Measurements from ENCODE around the gene SOX5. TPM values are rescaled to one million over a fixed set of nuclear protein-coding genes. Genes with fewer than 3 reads are reported as not detected.

The SOX5 gene
- total and polyA plus RNA-seq, 2 of the 8 experiments (the other 6 are each of a cell fraction or from before 2014, with no cell fraction given) = 2.2 to 2.6 TPM

- Histone ChIP-seq H2BK20ac (ENCODE audit: low read length) (no peak overlapping the region), H3K27me3 (replicated peaks in 1 of 4; ENCODE audit: control insufficient read depth in 3 of 4, extremely low read depth in 1 of 4, insufficient read depth in 3 of 4, low read length in 3 of 4) (no peaks in the 10 kb centered on the region), H3K27ac (ENCODE audit: low read depth, low read length) (no peak overlapping the region), H3K79me1 (ENCODE audit: low read depth, low read length) (no peaks in the 10 kb centered on the region), H2AK5ac (ENCODE audit: low read depth, low read length) (no peak overlapping the region), H2BK15ac (ENCODE audit: low read length) (no peak overlapping the region), H4K20me1 (replicated peaks in 1 of 2; ENCODE audit: control insufficient read depth in 1 of 2, insufficient read depth in 2 of 2, low read length in 2 of 2) (no peaks in the 10 kb centered on the region), H3K36me3 (ENCODE audit: control insufficient read depth in 2 of 4, insufficient read depth in 4 of 4, low read length in 3 of 4) (no peaks in the 10 kb centered on the region), H3K4me1 (replicated peaks in 1 of 4; ENCODE audit: control insufficient read depth in 3 of 4, insufficient read depth in 4 of 4, low read length in 3 of 4) (peaks cover 2 to 6% (median 4%) of the 10 kb centered on the region in 4 experiments; a peak in 5 of 7 replicates), H3K79me2 (ENCODE audit: control insufficient read depth in 1 of 2, insufficient read depth in 2 of 2, low read length in 2 of 2) (no peaks in the 10 kb centered on the region), H3K23me2 (ENCODE audit: low read depth, low read length) (no peaks in the 10 kb centered on the region), H3K18ac (ENCODE audit: extremely low read depth, low read length) (no peak overlapping the region), H2BK12ac (ENCODE audit: low read depth, low read length) (no peak overlapping the region), H3K9me3 (ENCODE audit: insufficient read depth in 2 of 2, low read depth in 1 of 2, low read length in 1 of 2) (no peaks in the 10 kb centered on the region), H3K56ac (replicated peaks; ENCODE audit: insufficient read length, low read depth, low read length) (no peak overlapping the region), H2AFZ (ENCODE audit: low read length) (no peak overlapping the region), H4K91ac (replicated peaks; ENCODE audit: insufficient read length, low read length) (no peak overlapping the region), H3K4me3 (ENCODE audit: extremely low read depth in 1 of 4, insufficient read depth in 2 of 4, low read depth in 3 of 4, low read length in 4 of 4) (no peak overlapping the region), H3K23ac (ENCODE audit: insufficient read length) (no peak overlapping the region), H3K4ac (replicated peaks; ENCODE audit: insufficient read length, low read depth, low read length) (no peak overlapping the region), H3K9ac (replicated peaks in 1 of 4; ENCODE audit: extremely low read depth in 1 of 4, low read depth in 3 of 4, low read length in 3 of 4) (no peak overlapping the region), H4K8ac (ENCODE audit: extremely low read depth, insufficient read depth, low read length) (no peak overlapping the region), H3K4me2 (ENCODE audit: insufficient read depth in 1 of 2, low read depth in 2 of 2, low read length in 2 of 2) (no peak overlapping the region), H4K5ac (ENCODE audit: insufficient read length, low read depth, low read length) (no peak overlapping the region), H3K14ac (ENCODE audit: insufficient read length) (no peak overlapping the region), H2BK120ac (replicated peaks; ENCODE audit: low read depth, low read length) (no peak overlapping the region), H2BK5ac (ENCODE audit: low read depth, low read length) (no peak overlapping the region)
- ChIA-PET POLR2A (ENCODE audit: partially characterized antibody) (no interaction called here), CTCF (ENCODE audit: partially characterized antibody) (no interaction called here)
- 90% methylated on average over 5 of the region's 5 CpGs; no CpG with 5 or more reads in 1 of the 2 experiments for WGBS, 2 experiments (ENCODE audit: extremely low coverage in 1 of 2, insufficient coverage in 1 of 2, insufficient read length in 1 of 2, insufficient replicate concordance in 2 of 2, low coverage in 1 of 2, low lambda C conversion rate in 2 of 2, missing lambda C conversion rate in 1 of 2)
- DNase-seq (ENCODE audit: low read depth in 1 of 2, low spot score in 2 of 2) (no peak), FAIRE-seq (no peak)
- no peak for TF ChIP-seq CBX5 (IDR thresholded peaks at IDR 0.05; ENCODE audit: low read depth, low read length)
- no peak for TF ChIP-seq SIN3A (conservative IDR thresholded peaks at IDR 0.05 in 1 of 2, IDR thresholded peaks at IDR 0.05 in 1 of 2; ENCODE audit: low read depth in 1 of 2, low read length in 2 of 2)
- no peak for TF ChIP-seq SP2 (IDR thresholded peaks at IDR 0.05; ENCODE audit: low read length)
- TF ChIP-seq SIX5 (IDR thresholded peaks at IDR 0.05; ENCODE audit: low read depth, low read length) = no peak
- TF ChIP-seq ZNF274 (IDR thresholded peaks at IDR 0.05; ENCODE audit: borderline replicate concordance, extremely low read depth, low read length) = no peak
- TF ChIP-seq SP1 (IDR thresholded peaks at IDR 0.05; ENCODE audit: low read depth, low read length) = no peak
- TF ChIP-seq POU5F1 (IDR thresholded peaks at IDR 0.05; ENCODE audit: low read depth, low read length) = no peak
- no peak for TF ChIP-seq RFX5 (IDR thresholded peaks at IDR 0.05; ENCODE audit: borderline replicate concordance, low read depth, low read length)
- no peak for TF ChIP-seq CHD2 (IDR thresholded peaks at IDR 0.05; ENCODE audit: low read length)
- no peak for TF ChIP-seq NANOG (IDR thresholded peaks at IDR 0.05; ENCODE audit: insufficient read depth, low read depth, low read length, poor library complexity, severe bottlenecking)
- no peak for TF ChIP-seq ASH2L (IDR thresholded peaks at IDR 0.05; ENCODE audit: low read length)
- TF ChIP-seq BRCA1 (IDR thresholded peaks at IDR 0.05; ENCODE audit: low read depth, low read length) = no peak
- no peak for TF ChIP-seq MAFK (IDR thresholded peaks at IDR 0.05; ENCODE audit: low read depth, low read length)
- no peak for TF ChIP-seq JUN (IDR thresholded peaks at IDR 0.05; ENCODE audit: low read depth, low read length)
- no peak for TF ChIP-seq FOSL1 (IDR thresholded peaks at IDR 0.05; ENCODE audit: insufficient read depth, low read depth, low read length)
- no peak for TF ChIP-seq TCF12 (IDR thresholded peaks at IDR 0.05; ENCODE audit: low read depth, low read length)
Observed at GRCh38 chr12:23556661-23557060, 392.8 kb downstream of the SOX5 start.
